GM12872 (cell line): Measurements from ENCODE around the gene ANO6.

ENCODE experiments used
- TF ChIP-seq, protein P1 (sequence below): IDR thresholded peaks from 3 replicates; pipeline ENCODE4 v1.5.1; 2011; ENCODE audit warnings: low read depth, mild to moderate bottlenecking, low read length, moderate library complexity; ENCODE audit not compliant: insufficient read depth

Gene ANO6

DNA sequence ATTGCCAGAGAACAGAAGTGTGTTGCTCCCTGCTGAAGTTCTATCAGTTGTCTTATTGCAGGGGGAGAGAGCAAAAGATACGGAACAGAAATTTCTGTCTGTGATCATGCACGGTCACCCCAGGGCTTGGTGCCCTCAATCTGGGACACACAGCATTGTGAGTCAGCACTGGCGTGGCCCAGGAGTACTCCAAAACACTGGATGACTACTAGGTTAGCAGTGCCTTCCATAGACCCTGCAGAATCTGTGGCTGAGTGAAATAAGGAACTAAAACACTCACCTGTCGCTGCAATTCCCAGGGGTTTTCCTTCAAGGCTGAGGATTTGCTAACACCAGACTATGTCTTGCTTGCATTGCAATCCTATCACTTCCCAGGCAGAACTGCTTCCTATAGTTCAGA is 165.5 kb downstream of the ANO6 start:
- TF ChIP-seq, protein P1, sequence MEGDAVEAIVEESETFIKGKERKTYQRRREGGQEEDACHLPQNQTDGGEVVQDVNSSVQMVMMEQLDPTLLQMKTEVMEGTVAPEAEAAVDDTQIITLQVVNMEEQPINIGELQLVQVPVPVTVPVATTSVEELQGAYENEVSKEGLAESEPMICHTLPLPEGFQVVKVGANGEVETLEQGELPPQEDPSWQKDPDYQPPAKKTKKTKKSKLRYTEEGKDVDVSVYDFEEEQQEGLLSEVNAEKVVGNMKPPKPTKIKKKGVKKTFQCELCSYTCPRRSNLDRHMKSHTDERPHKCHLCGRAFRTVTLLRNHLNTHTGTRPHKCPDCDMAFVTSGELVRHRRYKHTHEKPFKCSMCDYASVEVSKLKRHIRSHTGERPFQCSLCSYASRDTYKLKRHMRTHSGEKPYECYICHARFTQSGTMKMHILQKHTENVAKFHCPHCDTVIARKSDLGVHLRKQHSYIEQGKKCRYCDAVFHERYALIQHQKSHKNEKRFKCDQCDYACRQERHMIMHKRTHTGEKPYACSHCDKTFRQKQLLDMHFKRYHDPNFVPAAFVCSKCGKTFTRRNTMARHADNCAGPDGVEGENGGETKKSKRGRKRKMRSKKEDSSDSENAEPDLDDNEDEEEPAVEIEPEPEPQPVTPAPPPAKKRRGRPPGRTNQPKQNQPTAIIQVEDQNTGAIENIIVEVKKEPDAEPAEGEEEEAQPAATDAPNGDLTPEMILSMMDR = no peak

DNA sequence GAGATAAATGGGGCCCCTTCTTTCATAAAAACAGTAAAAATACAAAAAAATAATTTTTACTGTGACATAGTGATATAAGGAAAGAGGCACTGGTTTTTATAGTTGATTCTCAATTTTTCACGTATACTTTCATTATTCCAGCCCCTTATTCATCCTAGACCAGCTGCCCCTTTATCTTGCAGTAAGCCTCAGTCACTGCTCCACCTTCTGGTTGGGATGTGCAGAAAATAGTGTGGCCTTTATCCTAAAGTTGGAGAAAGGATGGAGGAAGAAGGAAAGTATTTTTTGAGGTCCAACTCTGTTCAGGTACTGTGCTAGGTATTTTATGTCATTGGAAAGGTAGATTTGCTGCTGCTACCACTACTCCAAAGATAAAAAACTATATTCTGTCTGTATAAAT is 172.7 kb downstream of the ANO6 start:
- TF ChIP-seq, protein P1 = 0 out of 3 replicates have a peak, but pooled peaks have one; percentile 22

DNA sequence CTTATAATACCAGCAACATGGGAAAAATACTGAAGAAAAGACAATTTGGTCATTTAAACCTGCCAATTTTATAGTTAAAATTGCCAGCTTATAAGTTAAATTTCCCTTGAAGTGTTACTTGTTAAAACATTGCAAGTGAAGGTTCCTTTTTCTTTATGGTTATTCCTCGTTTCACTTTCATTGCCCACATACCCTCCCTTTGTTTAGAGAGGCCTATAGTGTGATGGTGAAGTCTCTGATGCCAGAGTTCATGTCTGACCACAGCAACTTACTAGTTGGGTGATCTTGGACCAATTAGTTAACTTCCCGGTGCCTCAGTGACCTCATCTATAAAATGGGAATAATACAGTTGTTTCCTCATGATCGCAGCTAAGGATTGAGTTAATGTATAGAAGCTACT is 173.5 kb downstream of the ANO6 start:
- TF ChIP-seq, protein P1 = no peak

DNA sequence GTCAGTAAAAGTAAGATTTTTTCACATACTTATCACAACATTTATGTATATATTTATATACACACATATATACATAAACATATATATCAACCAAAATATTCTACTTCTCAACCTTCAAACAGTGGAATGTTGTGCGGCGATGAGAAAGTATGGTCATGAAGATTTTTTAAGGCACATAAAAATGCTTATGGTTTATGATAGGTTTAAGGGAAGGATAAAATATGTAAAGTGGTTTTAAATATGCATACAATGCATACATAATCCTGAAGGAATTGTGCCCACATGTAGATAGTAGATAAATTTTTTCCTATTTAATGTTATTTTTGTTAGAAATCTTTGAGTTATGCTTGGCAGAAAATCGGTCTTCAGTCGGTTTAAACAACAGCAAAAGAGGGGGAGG is 182.7 kb downstream of the ANO6 start:
- TF ChIP-seq, protein P1 = no peak

DNA sequence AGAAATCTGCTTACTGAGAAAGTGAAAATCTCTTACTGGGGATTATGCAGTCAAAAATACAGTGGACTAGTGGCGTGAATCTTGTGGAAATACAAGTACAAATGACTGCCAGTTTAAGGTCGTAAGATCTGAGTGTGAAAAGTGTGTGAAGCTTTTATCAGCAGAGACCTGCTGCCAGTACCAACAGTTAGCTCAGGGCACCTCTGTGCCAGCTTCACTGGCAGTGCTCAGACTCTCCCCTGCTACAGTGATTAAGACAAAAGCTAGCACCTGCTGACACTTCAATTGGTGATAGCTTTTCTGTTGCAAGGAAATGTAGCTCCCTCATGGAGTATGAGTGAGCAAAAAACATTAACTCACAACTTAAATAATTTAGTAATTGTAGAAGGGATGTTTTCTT is 185.1 kb downstream of the ANO6 start:
- TF ChIP-seq, protein P1 = no peak

DNA sequence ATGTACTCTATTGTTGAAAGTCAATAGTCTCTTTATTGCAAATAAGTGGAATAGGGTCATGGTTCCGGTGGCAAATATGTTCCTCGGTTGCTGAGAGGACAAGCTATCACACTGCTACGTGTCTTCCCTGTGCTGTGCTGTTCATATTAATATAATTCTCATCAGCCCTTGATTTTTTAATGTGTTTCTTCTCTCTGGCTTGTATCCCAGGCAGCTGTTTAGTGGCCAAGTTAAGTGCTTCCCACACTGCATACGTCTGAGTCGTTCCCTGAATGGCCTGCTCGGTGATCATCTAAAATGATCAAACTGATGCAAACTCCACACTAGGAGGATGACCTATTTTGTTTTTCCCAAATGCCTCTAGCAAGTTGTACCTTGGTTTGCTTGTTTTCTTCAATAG is 186.4 kb downstream of the ANO6 start:
- TF ChIP-seq, protein P1 = no peak

DNA sequence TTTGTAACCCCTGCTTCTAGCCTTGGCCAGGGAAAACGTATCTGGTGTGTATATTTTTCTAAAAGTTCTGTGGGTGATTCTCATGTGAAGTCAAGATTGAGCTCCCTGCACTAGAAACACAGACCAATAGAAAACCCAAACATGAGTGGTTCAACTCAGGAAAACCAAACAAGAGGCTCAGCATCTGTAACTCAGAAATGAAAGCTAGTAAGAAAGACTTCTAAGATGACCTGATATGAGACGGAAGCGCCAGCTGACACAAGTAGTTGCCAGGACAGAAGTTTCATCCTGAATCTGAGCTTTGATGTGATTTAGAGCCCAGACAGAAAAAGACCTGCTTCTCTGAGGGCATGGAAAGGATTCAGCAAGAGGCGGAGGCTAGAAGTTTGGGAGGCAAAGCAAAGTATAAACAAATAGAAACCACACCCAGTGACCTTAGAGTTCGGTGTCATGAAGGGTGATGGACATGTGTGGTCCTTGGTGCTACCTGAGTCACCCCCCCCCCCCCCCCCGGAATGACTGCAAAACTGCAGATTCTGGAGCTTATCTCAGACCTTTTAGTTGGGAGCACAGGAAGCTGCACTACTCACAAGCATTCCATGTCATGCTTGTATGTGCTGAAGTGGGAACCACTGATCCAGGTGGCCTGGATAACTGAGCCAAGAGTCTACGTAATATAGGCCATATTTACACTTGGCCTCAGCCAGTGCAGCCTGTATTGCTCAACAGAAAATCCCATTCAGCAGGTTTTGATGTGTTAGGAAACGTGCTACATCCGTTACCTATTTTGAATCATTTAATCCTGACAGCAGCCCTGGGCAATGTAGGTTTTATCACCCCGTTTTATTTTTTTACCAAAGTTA is 191.3 kb downstream of the ANO6 start:
- TF ChIP-seq, protein P1 = no peak
